Measurements from ENCODE around the gene DNAJC17.
A peak's percentile ranks its signal among the peaks of the same experiment; 100 is the strongest.

The DNAJC17 gene

DNA sequence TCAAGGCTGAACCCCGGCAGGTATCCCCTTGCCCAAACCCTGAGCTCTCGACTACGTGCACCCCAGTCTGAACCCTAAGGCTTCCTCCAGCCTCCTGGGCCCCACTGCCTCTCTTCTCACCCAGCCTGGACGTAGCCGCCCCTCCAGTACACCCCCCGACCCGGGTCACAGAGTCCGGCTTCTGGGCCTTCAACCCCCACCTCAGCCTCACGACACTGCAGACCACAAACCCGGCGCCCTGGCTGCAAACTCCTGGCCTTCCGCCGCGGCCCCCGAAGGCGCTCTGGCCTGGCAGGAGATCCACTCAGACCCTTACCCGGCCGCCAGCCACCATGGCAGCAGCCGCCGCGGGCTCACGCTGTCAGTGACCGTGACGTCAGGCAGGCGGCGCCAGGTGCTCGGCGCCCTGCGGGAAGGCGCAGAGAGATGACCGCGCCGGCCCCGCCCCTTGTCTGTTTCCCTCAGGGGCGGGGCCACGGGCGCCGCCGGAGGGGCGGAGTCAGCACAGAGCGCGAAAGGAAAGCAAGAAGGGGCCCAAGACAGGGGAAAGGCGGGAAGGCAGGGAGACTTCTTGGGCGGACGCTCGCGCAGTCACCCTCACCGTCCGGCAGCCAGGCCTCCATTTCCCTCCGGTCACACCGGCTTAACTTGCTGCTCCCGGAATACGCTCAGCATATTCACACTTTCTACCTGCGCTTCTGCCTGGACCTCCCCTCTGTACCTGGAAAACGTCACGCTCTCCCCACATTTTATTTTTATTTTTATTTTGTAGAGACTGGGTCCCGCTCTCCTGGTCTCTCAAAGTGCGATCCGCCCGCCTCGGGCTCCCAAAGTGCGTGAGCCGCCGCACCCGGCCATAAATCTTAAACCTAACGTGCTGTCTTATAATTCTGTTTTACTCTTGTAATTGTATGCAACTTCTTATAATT is 52.1 kb downstream of the DNAJC17 start, which contains the start of gene RMDN3:
Gene RMDN3, minus strand, starts transcription at position 372 of the 929 bp plus-strand sequence. CDS start 471 bp downstream, outside the sequence.
- H3K27ac ChIP-seq = peak within 1 kb of the TSS; percentile 90
- TF ChIP-seq, protein P1, sequence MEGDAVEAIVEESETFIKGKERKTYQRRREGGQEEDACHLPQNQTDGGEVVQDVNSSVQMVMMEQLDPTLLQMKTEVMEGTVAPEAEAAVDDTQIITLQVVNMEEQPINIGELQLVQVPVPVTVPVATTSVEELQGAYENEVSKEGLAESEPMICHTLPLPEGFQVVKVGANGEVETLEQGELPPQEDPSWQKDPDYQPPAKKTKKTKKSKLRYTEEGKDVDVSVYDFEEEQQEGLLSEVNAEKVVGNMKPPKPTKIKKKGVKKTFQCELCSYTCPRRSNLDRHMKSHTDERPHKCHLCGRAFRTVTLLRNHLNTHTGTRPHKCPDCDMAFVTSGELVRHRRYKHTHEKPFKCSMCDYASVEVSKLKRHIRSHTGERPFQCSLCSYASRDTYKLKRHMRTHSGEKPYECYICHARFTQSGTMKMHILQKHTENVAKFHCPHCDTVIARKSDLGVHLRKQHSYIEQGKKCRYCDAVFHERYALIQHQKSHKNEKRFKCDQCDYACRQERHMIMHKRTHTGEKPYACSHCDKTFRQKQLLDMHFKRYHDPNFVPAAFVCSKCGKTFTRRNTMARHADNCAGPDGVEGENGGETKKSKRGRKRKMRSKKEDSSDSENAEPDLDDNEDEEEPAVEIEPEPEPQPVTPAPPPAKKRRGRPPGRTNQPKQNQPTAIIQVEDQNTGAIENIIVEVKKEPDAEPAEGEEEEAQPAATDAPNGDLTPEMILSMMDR (conservative IDR thresholded peaks at IDR 0.05) = no peak

- TF ChIP-seq, protein P1 (conservative IDR thresholded peaks at IDR 0.05) = no peak
Observed at GRCh38 chr15:40754574-40754882, 52.7 kb downstream of the DNAJC17 start.

GRCh38 chr15:40751745-40752144 is 55.5 kb downstream of the DNAJC17 start:
- TF ChIP-seq, protein P1 (conservative IDR thresholded peaks at IDR 0.05) = no peak
- no peak overlapping the region for H3K27ac ChIP-seq

More at GRCh38 chr15:40754574-40754882, 52.7 kb downstream of the DNAJC17 start:
- peak overlapping the region; percentile 90 for H3K27ac ChIP-seq

DNA sequence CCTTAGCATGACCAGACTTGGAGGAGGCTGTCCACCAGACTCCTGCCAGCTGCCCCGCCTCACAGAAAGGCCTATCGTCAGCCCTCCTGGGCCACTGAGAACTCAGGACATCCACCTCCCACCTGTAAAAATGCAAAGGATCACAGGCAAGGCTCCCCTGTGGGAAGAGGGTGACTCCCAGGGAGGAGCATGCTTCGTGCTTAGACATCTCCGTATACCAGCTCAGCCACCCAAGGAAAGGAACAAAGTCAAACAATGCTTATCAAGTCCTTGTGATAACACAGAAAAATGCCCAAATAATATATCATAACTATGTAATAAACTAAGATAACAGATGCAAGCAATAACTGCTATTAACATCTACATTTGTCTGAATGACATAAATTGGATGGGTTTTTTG is 56.4 kb downstream of the DNAJC17 start:
- TF ChIP-seq, protein P1 (conservative IDR thresholded peaks at IDR 0.05) = no peak
- no peak overlapping the region for H3K27ac ChIP-seq

DNA sequence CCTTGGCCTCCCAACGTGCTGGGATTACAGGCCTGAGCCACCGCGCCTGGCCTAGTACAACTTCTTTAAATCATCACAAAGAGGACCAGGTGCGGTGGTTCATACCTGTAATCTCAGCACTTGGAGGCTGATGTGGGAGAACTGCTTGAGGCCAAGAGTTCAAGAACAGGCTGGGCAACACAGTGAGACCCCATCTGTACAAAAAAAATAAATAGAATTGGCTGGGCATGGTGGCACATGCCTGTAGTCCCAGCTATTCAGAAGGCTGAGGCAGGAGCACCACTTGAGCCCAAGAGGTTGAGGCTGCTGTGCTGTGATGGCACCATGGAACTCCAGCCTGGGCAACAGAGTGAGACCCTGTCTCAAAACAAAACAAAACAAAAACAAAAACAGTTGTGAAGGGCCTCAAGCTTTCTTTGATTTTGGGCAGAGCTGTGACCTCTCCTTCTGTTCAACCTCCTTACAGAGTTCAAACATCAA is 58.1 kb downstream of the DNAJC17 start:
- TF ChIP-seq, protein P1 (conservative IDR thresholded peaks at IDR 0.05) = no peak

DNA sequence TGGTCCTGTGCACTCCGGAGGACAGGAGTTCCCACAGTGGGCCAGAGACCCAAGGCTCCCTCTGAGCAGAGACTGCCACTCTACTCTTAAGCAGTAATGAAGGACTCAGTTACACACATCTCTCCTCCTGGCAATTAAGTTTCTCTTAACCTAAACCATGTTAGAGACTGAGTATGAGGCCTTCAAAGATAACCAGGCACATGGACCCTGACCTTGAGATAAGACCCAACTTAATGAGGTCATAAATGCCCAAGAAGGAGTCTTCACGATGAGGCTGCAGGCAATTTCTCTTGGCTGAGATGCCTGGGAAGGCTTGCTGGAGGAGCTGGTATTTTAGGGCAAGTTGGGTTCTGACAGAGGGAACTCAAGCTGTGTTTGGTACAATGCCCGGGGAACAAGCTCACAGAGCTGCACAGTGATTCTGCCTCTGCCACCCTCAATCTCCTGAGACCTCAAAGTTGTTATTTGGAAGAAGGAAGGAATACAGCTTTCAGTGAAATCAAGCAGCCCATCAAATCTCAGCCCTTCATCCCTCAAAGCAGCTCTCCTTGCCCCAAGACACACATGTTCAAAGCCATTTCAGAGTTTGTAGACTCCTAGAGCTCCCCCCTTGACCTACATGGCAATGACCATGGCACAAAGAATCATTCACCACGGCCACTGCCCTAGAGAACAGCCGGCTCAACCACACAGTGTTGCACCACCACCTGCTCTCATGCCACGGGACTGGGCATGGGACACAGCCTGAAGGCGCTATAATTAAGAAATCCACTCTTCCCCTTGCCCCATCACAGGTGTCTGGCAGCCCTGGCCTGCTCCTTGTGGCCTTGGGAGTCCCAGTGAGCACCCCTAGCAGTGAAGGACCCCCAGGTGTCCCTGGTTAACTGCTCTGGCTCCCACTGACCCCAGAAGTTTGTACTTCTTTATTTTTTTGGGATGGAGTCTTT is 59.3 kb downstream of the DNAJC17 start:
- TF ChIP-seq, protein P1 (conservative IDR thresholded peaks at IDR 0.05) = no peak
- H3K27ac ChIP-seq = no peak overlapping the region

More for the DNA sequence above, 58.1 kb downstream of the DNAJC17 start:
- H3K27ac ChIP-seq = no peak overlapping the region

Data from VCaP (cell line).